SHP77 treated with DMSO at 0.1 percent for 48 hours (cell line): ENCODE measurements around the gene TACR2.

Source experiments
- DNase-seq: peaks from one replicate; lab custom pipeline; 2025; lab: John Stamatoyannopoulos, UW

The TACR2 gene

DNA sequence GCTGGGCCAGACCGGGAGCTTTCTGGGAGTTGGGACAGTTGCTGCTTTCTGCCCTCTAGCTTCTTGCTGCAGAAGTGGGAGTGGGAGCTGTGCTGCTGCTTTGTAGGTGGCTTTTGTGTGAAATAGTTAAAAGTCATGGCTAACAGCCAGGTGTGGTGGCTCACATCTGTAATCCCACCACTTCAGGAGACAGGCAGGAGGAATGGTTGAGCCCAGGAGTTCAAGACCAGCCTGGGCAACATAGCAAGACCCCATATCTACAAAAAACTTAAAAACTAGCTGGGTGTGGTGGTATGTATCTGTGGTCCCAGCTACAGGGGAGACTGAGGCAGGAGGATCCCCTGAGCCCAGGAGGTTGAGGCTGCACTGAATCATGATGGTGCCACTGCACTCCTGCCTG lies 13.7 kb downstream of the TACR2 start:
- DNase-seq, result no peak

DNA sequence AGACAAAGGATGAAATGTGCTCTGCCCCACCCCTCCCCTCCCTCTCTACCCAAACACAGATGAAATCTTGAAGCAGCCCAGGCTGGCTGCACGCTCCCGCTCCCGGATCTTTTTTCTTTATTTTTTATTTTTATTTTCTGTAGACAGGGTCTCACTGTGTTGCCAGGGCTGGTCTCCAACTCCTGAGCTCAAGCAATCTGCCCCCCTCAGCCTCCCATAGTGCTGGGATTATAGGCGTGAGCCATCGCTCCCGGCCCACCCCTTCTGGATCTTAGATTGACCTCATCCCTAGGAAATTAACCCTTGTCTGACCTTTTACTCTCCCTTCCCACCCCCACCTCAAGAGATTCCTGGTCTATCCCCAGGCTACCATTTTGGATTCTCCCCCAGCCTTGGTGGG lies 14.3 kb downstream of the TACR2 start:
- DNase-seq, result no peak

DNA sequence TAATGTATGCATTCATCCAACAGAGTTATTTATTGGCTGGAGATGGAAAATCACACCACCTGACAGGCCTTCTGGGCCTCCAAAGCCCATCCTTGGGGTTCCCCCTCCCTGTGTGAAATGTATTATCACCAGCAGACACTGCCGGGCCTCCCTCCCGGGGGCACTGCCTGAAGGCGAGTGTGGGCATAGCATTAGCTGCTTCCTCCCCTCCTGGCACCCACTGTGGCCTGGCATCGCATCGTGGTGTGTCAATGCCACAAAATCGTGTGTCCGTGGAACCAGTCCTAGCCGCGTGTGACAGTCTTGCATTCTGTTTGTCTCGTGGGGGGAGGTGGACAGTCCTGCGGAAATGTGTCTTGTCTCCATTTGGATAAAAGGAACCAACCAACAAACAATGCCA lies 15.3 kb downstream of the TACR2 start:
- no peak for DNase-seq

DNA sequence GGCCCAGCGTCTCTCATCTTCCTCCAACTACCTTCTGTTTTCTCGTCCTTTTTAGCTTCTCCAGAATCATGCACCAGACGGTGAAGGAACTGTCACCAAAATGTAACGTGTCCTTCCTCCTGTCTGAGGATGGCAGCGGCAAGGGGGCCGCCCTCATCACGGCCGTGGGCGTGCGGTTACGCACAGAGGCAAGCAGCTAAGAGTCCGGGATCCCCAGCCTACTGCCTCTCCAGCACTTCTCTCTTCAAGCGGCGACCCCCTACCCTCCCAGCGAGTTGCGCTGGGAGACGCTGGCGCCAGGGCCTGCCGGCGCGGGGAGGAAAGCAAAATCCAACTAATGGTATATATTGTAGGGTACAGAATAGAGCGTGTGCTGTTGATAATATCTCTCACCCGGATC lies 15.8 kb downstream of the TACR2 start:
- DNase-seq, result no peak

DNA sequence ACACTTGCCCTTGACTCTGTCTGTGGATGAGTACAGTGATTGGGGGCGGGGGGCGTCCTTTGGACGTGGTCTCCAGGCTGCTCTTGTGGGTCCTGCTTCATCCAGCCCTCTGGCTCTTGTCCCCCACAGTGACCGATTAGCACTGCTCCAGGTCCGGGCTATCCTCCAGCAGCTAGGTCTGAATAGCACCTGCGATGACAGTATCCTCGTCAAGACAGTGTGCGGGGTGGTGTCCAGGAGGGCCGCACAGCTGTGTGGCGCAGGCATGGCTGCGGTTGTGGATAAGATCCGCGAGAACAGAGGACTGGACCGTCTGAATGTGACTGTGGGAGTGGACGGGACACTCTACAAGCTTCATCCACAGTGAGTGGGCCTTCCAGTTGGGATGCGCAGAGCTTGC lies 18.3 kb downstream of the TACR2 start:
- DNase-seq, result no peak

DNA sequence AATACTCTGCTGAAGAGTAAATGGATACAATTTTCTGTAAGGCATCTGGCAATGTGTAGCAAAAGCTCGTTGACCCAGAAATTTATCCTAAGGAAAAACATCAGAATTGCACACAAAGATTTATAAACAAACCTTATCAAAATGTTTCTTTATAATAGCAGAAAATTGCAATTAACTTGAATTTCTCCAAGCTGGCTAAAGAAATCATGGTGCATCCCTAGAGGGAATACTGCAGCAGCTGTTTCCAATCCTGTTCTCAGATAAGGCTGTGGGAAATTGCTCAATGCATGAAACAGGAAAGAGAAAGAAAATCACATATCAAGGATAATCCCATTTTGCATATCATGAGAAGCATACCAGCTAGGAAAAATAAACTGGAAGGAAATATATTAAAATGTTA lies 18.7 kb downstream of the TACR2 start:
- no peak for DNase-seq

DNA sequence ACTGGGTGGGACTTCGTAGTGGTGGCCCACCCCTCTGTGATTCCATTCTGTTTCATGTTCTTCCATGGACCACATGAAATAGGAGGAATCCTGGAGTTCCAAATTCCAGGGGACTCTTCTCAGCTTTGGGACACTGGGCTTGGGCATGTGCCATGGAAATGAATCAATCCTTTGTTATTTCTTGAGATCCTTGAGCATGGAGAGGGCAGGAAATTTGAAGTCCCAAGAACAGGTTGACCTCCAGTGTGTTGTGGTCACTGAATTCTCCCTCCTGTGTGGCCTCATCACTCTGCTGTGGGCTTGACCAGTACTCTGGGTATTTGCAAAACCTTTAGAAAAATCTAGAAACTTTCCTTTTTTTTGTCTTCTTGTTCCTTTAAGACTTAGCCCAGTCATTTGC lies 22.7 kb downstream of the TACR2 start:
- no peak for DNase-seq

DNA sequence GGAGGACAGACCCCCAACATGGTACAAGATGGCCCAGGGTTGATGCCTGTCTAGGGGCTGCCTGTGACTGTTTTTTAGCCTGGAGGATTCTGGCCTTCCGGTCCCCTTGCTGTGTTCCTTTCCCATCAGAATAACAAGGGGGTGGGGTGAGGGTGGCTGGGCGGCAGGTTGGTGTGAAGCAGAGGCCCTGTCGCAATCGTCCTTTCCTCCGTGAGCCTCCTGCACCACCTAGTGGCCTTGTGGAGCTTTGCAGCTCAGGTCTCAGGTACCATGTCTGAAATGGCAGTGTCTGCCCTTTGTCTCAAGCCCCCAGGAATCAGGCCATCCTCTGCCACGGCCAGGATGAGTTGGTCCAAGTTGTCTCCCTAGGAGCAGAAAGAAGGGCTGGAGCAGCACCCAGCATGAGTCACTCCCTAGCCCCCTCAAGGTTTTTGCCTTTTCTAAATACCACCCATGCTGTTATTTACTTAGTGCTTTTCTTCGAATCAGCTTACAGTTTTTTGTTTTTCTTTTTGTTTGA lies 24.2 kb downstream of the TACR2 start:
- no peak for DNase-seq

DNA sequence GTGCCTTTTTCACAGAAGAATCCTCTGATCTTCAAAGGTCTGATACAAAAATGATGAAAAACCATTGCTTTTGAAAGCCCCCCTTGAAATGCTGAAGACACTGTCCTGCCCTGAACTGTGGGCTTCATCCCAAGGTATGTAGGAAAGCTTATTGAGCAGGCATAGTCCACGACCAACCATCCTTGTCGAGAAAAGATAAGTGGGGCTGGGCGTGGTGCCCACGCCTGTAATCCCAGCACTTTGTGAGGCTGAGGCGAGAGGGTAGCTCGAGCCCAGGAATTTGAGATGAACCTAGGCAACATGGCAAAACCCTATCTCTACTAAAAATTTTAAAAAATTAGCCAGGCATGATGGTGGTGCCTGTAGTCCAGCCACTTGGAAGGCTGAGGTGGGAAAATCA lies 25.6 kb downstream of the TACR2 start:
- no peak for DNase-seq

DNA sequence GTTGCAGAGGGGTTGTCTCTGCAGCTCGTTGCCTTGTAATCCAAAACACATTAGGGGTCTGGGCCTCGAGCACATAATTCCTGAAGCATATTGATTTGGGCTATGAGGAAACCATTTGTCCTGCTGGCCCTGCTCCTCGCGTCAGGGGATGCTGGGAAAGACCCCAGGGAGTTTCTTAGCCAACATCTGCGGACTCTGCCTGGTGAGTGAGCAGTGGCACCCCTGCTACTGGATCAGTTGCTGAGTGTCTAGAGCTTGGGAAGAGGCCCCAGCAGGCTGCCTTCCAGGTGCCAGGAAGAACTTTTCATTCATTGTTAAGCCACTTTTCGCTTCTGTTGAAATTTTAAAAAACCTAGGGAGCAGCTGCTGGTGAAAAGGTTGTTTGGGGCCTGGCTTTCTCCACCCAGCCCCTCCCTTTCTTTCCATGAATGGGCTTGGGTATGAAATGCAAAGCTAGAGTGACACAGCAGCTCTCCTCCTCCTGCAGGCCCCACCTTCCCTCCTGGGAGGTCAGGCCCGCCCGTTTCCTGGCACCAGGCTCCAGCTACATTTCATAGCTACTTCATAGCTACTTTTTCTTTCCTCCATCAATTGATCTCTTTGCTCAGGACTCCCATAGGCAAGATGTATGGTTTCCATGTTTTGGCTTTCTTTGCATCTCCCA lies 26.8 kb downstream of the TACR2 start:
- no peak for DNase-seq

DNA sequence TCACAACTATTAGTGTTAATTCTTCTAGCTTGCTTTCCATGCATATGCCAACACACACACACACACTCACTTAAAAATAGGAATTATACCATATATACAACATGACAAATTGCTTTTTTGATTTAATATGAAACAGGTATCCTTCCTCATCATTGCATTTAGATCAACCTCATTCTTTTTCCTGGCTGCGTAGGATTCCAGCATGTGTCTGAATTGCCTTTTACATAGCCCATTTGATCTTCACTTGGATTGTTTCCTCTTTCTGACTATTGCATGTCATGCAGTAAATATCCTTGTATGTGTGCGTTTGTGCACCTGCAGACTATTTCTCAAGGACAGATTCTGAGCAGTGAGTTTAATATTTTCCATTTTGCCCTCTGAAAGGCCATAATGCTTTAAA lies 28.2 kb downstream of the TACR2 start:
- DNase-seq, result no peak

DNA sequence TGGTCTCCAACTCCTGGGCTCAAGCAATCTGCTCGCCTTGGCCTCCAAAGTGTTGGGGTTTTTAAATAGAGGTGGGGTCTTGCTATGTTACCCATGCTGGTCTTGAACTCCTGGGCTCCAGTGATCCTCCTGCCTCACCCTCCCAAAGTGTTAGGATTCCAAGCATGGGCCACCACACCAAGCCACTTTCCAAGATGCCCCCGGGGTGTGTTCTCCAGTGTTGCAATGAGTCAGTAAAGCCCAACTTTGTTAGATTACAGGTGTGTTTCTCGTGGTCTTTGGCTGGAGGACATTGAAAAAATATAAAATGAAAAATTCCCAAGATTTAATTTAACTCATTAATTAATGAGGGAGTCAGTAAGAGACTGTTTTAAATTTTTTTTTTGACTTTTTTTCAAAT lies 29.2 kb downstream of the TACR2 start:
- no peak for DNase-seq

DNA sequence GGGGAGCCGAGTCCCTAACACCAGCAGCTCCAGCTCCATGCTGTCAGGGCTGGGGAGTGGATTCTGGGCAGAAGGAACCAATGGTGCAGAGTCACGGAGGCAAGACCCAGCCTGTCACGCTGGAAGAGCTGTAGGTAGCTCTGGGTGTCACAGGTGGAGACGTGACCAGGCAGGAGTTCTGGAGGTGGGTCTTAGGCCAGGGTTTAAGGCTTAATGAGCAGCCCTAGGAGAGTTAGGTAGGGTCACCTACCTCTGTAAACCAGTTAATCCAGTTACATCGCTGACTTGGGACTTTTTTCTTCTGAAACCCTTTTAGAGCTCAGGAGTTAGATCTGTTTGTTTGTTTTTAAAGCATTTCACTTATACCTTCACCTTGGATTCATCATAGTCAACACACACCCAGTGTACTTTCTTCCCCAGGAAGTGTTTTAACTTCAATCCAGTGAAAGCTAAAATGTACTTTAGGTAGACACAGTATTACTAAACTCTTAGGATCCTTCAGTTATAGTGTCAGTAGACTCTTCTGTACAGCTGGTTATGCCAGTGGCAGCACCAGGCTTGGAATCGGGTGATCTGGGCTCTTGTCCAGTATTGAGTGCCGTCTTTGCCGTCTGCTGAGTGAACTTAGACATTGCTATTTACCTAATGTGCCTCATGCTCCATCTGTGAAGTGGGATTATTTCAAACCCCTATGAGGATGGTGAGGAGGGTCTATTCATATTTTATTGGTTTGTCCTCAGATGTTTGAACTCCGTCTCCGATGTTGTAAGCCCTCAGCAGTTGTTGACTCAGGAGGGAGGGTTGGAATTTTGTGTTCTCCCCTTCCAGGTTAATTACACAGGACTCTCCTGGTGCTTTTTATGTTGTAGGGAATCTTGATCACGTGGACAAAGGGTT lies 31.0 kb downstream of the TACR2 start:
- no peak for DNase-seq

DNA sequence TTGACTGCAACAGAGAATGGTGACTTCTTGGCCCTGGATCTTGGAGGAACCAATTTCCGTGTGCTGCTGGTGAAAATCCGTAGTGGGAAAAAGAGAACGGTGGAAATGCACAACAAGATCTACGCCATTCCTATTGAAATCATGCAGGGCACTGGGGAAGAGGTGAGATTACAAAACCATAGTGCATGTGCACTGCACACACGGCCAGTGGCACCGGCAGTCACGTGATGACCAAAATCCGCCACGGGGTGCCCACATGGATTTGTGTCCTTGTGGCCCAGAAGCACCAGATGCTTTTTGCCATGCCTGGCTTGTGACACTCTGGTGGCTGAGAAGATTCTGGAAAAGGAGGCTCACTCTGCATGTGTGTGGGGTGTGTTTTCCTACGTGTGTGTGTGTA lies 32.4 kb downstream of the TACR2 start:
- no peak for DNase-seq

DNA sequence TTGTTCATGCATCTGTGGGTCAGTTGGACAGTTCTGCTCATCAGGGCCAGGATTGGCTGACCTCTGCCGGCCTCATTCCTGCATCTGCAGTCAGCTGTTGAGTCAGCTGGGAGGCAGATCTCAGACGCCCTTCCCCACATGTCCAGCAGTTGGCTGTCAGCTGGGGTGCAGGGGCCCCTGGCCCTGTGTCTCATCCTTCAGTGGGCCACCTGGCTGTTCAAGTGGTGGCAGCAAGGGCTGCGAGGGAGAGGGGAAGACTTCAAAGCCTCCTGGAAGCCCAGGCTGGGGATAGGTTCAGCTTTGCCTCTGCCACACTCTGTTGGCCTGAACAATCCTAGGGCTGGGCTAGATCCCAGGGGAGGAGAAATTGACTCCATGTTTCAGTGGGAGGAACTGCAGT lies 33.2 kb downstream of the TACR2 start:
- DNase-seq, result no peak

DNA sequence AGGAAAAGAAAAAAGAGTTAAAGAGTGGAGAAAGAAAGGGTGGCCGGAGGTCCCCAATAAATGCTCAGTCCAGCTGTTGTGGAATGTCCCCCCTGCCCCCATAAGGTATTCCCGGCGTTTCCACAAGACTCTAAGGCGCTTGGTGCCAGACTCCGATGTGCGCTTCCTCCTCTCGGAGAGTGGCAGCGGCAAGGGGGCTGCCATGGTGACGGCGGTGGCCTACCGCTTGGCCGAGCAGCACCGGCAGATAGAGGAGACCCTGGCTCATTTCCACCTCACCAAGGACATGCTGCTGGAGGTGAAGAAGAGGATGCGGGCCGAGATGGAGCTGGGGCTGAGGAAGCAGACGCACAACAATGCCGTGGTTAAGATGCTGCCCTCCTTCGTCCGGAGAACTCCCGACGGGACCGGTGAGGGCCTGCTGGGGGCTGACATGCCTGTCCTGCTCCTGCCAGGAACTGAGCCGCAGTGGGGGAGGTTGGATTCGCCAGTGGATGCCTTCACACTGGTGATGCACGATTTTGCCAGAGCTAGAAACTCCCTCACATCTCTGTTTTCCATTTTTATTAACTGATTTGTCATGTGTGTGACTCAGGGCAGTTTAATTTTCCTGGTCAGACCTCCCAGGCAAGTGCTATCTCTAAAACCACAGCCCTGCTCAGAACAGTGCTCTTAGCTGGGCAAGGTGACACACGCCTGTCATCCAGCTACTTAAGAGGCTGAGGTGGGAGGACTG lies 34.2 kb downstream of the TACR2 start:
- no peak for DNase-seq

DNA sequence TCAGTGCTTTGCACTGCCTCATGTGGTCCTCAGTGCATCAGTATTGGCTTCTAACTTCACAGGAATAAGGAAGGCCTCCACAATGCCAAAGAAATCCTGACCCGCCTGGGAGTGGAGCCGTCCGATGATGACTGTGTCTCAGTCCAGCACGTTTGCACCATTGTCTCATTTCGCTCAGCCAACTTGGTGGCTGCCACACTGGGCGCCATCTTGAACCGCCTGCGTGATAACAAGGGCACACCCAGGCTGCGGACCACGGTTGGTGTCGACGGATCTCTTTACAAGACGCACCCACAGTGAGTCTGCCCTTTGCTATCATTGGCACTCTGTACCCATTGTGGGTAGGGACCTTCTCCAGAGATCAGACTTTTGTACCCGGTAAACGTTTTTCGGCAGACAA lies 36.9 kb downstream of the TACR2 start:
- DNase-seq, result no peak

DNA sequence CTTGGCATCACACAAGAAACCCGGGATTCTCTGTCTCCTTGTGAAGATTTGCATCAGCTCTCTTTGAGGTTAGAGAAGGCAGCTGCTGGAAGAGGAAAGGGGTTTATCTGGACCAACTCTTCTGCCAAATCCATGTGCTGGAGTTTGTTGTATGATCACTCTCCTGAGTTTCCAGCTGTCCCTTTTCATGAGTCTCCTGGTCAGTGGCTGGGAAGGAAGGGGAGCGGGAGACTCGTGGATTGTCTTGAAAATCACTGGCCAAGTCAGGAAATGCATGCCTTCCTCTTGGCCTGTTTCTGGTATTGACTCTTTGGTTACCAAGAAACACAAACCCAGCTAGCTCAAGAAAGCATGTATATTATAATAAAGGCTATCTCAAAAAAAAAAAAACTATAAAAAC lies 38.8 kb downstream of the TACR2 start:
- DNase-seq, result no peak

DNA sequence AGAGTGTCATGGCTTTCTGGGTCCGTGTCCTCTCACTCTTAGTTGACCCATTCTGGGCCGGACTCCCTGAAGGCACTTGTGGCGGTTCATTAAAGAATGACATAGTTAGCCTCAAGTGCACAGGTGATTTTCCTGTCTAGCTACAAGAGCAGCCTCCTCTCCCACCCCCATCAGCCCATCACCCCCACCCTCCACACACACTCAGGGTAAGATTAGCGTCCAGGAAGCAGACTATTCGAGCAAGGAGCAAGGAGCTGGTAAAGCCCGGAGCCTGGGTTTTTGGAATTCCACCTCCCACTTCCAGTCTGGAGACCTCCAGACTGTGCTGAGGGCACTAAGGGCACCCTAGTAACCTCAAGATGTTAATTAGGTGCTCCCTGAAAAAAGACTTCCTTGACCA lies 39.5 kb downstream of the TACR2 start:
- DNase-seq, result no peak

DNA sequence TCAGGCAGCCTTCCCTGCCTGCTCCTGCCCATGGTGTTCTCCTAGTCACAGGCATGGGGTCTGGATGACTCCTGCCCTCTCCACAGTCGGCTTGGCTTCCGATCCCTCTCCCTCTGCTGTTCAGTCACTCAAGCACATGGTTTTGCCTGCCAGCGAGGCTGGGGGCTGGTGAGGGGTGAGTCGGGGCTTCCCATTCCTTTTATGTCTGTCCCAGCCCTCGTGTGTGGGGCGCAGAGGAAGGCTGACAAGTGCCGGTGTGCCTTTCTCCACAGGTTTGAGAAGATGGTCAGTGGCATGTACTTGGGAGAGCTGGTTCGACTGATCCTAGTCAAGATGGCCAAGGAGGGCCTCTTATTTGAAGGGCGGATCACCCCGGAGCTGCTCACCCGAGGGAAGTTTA lies 40.1 kb downstream of the TACR2 start:
- no peak for DNase-seq

DNA sequence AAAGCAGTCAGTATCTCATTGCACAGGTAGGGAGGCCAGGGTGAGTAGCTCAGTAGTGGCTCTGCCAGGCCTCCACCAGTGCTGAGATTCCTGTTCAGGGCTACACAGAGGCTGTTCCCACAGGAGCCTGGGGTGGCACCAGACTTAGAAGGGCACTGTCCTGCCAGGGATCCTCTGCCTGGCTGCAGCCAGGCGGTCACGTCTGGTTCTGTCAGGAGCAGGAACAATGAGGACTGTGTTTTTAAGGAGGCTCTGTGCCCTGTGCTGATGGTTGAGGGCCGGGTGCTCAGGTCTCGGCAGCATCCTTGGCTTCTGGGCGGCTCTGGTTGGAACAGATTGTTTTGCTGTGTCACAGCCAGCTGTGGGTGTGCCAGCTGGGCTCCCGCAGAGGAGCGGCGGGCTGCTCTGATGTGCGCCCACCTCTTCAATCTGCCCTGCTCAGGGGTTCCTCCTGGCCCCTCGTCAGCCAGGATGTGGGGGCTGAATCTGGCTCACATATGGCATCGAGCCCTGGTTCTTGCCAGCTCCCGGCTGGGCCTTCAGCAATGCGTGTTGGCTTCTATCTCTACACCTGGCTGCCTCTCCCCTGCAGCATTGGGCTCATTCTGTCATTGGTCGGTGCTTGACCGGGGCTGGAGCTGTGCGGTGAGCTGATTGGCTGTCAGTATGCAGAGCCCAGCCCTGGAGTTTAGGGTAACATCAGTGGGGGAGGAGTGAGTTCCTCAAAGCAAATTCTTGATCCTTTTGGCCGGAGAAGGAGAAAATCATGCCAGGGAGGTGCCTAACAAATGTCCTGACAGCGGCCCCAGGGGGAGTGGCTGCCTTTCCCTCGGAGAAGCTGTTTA lies 41.2 kb downstream of the TACR2 start:
- no peak for DNase-seq

DNA sequence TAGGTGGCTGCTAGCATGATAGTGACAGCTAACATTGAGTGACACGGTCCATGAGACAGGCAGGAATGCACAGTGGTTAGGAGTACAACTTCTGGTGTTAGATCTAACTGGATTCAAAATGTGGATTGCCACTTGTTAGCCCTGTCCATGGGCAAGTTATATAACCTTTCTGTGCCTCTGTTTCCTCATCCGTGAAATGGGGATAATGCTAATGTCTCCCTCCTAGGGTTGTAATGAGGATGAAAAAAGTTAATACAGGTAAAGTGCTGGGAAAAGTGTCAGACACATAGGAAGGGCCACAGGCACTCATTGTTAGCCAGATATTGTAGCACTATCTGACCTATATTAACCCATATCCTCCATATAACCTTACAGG lies 41.8 kb downstream of the TACR2 start:
- DNase-seq, result no peak
